Dedifferentiated amniotic fluid mesenchymal stem cell (primary cell): ENCODE data around the gene ELMO3.

Source experiments
- DNase-seq: peaks from one replicate; pipeline ENCODE4 v3.0.0-alpha.2; 2016; ENCODE audit errors: extremely low spot score

ELMO3 gene

DNA sequence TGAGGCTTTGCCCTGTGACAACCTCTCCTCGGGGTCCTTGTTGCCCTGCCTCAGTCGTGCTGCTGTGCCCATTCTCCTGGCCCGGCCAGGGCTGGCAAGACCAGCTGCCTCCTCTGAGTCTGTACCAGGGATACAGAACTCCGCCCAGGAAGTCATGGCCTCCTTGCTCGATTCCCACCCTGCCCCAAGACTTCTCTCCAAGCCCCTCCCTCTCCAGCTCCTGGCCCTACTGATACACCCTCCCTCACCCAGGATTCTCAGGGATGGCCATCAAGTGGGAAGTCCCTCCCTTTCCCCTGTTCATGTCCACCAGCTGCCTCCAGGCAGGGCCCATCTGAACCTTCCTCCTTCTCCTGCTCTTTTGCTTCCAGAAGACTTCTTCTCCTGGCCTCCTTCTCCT lies 16.8 kb downstream of the ELMO3 start:
- no peak for DNase-seq

- no peak for DNase-seq
Observed at GRCh38 chr16:67216612-67217490, 17.9 kb downstream of the ELMO3 start.

GRCh38 chr16:67223992-67224391 lies 25.1 kb downstream of the ELMO3 start:
- no peak for DNase-seq

GRCh38 chr16:67226295-67226803 lies 27.4 kb downstream of the ELMO3 start:
- no peak for DNase-seq

GRCh38 chr16:67226804-67227566 lies 28.1 kb downstream of the ELMO3 start, which contains the start of gene TMEM208:
TSS of gene TMEM208 (plus strand) at chr16:67227130. CDS start at chr16:67227219, 89 bp downstream.
- peak; percentile 99 for DNase-seq

GRCh38 chr16:67227567-67227921 lies 28.6 kb downstream of the ELMO3 start:
- DNase-seq: no peak

GRCh38 chr16:67228034-67228785 lies 29.3 kb downstream of the ELMO3 start:
- no peak for DNase-seq

DNA sequence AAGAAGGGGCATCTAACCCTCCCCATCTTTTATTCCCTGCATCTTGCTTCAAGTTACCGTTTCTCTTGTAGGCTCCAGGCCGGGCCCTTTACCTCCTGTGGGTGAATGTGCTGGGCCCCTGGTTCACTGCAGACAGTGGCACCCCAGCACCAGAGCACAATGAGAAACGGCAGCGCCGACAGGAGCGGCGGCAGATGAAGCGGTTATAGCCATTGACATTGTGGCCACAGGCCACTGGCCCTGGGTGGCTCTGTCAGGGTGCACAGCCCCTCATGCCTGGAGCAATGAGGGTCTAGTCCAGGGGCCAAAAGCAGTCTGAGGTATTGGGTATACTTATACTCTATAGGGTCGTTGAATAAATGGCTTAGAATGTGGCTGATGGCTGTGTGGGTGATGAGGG lies 30.0 kb downstream of the ELMO3 start:
- no peak for DNase-seq

DNA sequence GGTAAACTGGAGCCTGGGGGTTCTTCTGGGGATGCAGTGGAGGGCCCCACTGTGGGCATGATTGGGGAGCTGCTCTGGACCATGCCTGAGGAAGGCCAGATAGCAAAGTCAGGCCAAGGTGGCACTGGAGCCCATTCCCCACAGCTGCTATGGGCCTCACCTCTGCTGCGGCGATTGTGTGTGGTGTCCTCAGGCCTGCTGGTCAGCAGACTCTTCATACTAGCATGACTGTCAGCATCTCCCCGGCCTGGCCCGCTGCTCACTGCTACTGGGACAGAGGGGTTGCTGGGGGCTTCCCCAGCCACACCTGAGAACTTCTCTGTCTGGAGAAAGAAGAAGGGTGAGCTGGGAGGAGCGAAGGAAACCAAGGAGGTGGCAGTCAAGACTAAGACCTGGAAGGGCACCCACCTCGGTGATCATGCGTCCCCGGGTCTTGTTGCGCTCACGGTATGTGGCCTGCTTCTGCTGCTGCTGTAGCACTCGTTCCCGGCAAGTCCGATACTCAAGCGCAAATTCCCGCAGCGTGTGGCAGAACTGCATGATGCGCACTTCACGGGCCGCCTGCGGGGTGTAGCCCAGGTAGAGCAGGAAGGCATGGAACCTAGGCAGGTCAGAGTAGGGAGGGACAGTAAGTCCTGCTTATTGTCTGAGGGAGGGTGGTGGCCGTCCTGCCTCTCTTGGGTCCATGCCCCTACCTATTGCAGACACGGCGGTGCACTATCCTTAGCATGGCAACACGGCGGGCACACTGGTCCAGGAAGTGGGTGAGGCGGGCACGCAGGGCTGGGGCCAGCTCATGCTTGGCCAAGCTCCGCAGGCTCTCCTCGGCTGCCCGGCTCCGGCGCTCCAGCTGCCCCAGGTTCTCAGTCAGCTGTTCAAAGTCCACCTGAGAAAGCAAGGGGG lies 31.2 kb downstream of the ELMO3 start:
- DNase-seq: no peak

GRCh38 chr16:67230809-67231660 lies 32.1 kb downstream of the ELMO3 start:
- DNase-seq: no peak

DNA sequence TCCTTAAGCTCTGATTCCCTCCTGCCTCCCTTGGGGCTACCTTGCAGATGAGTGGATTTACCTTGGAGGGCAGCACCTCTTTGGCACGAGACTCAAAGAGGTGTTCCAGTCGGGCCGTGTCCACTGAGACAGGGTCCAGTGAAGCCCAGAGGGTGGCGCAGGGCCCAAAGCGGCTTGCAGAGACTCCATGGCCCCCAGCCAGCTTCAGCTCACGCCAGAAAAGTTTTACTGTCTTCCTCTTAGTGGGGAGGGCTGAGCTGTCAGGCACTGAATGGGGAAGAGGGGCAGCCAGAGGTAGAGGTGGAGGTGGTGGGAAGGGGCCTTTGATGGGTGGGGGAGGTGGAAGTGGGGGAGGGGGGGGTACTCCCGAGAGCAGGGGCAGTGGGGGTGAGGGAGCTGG lies 34.7 kb downstream of the ELMO3 start:
- DNase-seq: no peak

GRCh38 chr16:67234180-67234597 lies 35.3 kb downstream of the ELMO3 start:
- DNase-seq: no peak

GRCh38 chr16:67235816-67236562 lies 37.1 kb downstream of the ELMO3 start:
- DNase-seq: no peak

DNA sequence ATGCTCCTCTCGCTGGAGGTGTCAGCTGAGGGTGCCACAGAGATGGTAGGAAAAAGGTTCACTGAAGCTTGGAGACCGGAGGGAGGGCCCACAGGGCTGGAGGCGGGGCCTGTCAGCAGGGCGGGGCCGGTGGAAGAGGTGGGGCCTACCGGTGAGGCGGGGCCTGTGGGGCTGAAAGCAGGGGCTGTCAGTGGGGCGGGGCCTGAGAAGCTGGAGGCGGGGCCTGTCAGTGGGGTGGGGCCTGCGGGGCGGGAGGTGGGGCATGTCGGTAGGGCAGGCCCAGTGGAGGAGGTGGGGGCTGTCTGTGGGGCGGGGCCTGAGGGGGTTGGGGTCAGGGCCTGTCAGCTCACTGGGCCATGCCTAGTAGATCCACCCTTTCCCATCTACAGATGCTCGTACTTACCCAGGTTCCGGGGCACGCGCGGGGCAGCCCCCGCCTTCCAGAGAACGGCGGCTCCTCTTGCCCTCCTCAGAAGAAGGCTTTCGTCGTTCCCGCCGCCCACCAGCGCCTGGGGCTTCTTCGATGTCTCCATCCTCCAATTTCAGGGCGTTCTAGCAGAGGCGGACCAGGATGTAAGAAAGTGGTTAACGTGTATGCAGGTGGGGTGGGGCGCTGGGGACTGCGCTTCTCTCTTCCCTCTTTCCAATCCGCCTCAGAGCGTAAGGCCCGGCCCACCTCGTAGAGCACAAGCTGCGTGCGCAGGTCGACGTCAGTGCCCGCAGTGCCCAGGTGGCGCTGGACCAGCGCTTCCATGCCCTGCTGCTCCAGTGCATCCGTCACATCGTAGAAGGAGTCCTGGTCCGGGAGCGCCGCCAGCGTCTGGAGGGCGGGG lies 37.8 kb downstream of the ELMO3 start:
- DNase-seq: no peak

DNA sequence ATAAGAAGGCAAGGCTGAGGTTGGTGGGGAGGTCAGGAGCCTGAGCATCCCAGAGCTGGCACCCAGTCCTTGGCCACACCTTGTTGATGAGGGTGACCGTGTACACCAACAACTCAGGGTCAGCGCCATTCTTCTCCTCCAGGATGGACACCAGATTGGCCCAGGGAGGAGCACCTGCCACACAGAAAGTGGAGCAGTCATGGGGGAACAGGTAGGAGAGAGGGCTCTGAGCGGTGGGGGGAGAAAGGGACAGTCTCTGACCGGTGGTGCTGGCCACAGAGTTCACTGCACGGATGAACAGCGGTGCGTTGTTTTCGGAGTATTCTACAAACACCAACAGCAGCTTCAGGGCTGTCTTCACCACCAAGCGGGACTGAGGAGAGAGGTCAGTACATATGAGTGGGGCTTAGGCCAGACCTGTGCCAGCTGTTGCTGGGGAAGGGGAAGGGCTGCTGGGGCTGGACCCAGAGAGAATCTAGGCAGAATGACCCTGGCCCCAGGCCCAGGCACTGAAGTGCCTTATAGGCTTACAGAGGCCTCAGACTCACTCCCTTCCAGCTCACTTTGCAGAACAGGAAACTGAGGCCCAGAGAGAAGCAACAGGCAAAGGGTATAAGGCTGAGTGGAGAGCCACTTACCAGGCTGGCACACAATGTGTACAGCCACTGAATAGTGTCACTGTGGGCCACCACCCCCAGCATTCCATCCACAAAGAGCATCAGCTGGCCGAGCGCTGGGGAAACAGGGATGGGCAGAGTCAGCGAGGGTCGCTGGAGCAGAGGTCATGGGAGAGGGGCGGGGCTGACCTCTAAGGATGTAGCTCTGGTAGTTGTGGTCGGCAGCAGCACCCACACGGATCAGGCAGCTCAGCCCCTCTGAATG lies 38.7 kb downstream of the ELMO3 start:
- DNase-seq: no peak

DNA sequence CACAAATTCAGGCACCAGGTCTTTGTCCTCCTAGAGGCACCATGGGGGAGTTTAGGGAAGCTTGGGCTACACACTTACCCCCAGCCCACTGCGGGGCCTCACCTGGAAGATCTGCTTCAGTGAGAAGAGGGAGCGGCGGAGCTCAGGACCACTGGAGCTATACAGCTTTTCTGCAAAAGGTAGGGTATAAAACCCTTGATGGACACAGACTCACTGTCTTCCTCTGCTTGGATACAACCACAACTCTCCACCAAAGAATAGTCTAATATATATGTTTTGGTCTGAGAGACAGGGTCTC lies 39.3 kb downstream of the ELMO3 start:
- no peak for DNase-seq

- no peak for DNase-seq
Observed at GRCh38 chr16:67238806-67239470, 40.0 kb downstream of the ELMO3 start.
